CD4-positive, alpha-beta T cell treated with Interleukin-12 subunit alpha and Interleukin-12 subunit beta, for 1 hour (primary cell): ENCODE measurements around the gene MAGEB5.
"Not testable (repeated sequence)": the region's sequence is repeated elsewhere in the genome, so short reads cannot be mapped to it uniquely, and the experiment has no call there.

ENCODE experiments used
- DNase-seq: peaks from one replicate; pipeline ENCODE4 v3.0.0-alpha.2; 2020

MAGEB5 gene, protein sequence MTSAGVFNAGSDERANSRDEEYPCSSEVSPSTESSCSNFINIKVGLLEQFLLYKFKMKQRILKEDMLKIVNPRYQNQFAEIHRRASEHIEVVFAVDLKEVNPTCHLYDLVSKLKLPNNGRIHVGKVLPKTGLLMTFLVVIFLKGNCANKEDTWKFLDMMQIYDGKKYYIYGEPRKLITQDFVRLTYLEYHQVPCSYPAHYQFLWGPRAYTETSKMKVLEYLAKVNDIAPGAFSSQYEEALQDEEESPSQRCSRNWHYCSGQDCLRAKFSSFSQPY

DNA sequence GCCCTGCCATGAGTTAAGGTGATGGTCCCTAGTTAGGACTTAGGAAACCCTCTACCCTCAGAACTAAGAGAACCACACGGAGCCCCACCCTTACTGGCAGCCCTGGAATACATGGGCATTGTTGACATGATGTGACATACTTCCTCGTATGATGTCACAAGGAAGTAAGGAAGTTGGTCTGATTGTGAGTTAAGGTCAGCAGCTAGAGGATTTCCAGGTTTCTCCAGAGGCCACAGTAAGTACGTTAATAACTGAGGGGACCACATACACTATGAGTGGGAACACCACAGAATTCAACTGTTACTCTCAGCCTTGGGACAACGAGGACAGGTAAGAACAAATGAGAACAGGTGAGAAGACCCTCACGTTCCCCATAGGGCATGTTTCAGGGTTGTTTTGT is at the start of gene MAGEB5:
TSS of gene MAGEB5 (plus strand) at position 301 of the 400 bp plus-strand sequence. CDS start 1,133 bp downstream, outside the sequence.
- no peak for DNase-seq

DNA sequence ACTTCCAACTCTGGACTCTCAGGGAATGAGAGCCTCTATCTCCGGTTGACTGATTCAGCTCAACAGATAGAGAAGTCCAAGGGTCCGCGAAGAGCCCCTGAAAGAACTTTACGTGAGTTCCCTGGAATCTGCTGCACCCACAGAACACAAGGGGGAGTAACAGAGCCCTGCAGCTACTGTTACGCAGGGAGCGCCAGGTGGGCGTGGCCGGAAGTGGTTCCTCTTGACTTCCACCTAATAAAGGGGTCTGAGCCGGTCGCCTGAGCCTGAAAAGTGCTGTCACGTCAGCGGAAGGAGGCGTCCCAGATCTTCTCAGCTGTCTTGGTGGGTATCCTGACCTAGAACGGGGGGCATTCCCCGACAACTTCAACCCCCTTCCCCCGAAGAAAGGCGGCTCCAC is 23.8 kb upstream of the MAGEB5 start, which contains the start of gene MAGEB6:
TSS of gene MAGEB6 (plus strand) at position 237 of the 400 bp plus-strand sequence. CDS start 1,407 bp downstream, outside the sequence.
- DNase-seq: no peak

- no peak for DNase-seq
These were observed 12.4 kb upstream of the MAGEB5 start for GRCh38 chrX:26203561-26203960.

GRCh38 chrX:26204717-26205116 is 11.3 kb upstream of the MAGEB5 start:
- DNase-seq: not testable (repeated sequence)

GRCh38 chrX:26208012-26208411 is 8.0 kb upstream of the MAGEB5 start:
- DNase-seq: no peak

- no peak for DNase-seq
These were observed 3.4 kb downstream of the MAGEB5 start for GRCh38 chrX:26219351-26219750.

DNA sequence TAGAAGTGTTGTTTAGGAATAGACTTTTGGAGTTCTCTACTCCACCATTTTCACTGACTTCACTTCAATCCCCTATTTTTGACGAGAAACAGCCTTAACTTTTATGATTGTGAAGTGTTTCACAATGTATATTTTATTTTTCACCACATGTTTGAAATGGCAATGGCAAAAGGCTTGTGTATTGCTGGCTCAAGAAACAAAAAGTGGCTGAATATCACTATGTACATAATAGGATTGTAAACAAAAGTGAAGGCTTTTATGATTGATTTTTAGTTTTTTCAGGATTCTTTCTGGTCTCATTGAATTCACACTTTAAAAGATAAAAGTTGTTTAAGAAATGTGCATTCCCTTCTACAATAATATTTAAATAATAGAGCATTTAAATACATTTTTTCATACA is 18.2 kb downstream of the MAGEB5 start:
- DNase-seq: no peak

GRCh38 chrX:26253526-26253925 is 37.6 kb downstream of the MAGEB5 start:
- DNase-seq: no peak

DNA sequence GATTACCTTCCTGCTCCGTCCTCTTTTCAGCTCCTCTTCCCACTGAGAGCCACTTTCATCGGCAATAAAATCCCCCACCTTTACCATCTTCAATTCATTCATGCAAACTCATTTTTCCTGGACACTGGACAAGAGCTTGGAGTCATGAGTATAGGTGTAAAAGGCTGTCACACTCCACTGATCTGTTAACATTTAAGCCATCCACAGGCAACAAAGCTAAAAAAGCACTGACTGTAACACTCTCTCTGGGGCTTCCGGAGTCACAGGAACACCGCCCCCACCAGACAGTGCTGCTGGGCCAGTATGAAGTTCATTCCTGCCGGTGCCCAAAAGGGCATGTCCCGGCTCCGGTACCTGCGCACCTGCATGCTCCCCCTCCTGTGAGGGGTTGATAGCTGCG is 38.5 kb downstream of the MAGEB5 start:
- DNase-seq: no peak

GRCh38 chrX:26262121-26262523 is 46.2 kb downstream of the MAGEB5 start:
- DNase-seq: no peak
